Inflammatory macrophage treated with lipopolysaccharide for 4 hours (primary cell): Measurements from ENCODE around the gene FAM83G.
A peak's percentile ranks its signal among the peaks of the same experiment; 100 is the strongest.
"Not testable (repeated sequence)": the region's sequence is repeated elsewhere in the genome, so short reads cannot be mapped to it uniquely, and the experiment has no call there.

ENCODE experiments used
- DNase-seq: peaks from one replicate; pipeline ENCODE4 v3.0.0-alpha.2; 2020

FAM83G gene

DNA sequence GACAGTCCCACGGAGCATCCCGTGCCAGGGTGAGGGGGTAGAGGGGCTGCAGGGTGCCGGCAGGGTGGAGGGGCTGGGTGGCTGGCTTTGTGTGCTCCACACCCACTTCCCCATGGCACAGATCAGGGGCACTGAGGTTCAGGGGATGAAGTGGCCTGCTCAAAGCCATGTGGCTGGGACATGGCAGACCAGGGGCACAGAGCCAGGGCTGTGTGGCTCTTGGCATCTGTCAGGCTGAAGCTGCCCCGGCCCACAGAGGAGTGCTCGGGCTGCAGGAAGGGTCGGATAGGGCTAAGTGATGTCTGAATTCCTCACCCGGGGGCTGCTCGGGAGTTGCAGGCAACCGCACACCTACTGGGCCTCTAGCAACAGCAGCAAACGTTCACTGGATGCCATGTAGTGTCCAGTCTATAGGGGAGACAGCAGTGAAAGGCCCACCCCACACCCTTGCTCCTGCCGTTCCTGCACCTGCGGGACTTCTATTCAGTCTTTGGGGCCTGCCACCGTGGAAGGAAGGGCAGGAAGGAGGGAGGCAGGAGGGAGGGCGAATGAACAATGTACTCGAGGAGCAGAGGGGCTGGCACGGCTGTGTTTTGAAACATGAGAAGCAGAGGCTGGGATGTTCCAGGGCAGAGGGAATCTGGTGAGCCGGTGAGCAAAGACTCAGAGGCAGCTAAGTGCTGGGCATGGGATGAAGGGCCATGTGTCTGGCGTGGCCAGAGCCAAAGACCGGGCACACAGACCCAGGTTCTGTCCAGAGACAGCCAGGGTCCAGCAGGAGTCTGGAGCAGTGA is 37.5 kb downstream of the FAM83G start:
- no peak for DNase-seq

DNA sequence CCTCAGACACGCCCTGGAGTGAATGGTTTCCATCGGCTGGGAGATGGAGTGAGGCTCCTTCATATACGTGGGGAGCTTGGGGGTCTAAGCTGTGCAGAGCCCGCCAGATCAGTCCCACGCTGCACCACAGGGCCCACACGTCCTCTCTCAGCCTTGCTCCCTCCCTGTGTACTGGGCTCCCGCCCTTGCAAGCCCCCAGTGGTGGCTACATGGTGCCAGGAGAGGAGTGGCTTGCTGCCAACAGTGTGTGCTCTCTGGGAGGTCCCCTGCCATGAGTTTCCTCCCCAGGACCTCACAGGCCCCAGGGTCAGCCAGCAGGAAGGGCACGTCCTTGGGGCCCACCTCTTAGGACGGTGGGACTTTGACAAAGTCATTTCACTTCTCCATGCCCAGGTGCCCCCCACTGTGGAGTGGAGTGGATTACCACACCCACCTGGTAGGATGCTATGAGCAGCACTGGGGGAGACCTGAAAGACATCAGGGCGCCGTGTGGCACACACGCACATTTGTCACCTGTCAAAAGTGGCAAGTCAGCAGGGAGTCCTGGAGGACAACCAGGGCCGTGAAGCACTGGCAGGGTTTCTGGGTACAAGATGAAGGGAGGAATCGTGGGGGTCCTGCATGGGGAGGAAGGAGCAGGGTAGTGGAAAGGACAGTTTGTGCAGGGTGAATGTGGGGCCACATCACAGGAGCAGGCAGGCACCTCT is 38.9 kb downstream of the FAM83G start:
- DNase-seq = no peak

DNA sequence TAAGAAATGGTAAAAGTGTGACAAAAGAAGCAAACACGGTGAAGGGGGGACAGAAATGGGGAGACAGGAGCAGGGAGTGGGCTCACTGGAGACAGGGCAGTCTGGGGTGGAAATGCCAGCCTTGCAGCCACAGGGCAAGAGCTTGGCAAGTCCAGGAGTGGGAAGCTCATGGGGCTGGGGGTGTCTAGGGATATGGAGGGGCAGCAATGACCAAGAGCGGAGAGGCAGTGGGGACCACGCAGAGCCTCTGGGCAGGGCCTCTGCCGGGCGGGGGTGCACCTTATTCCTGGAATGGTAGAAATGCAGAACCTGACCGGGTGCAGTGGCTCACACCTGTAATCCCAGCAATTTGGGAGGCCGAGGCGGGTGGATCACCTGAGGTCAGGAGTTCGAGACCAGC is 40.0 kb downstream of the FAM83G start:
- no peak for DNase-seq

DNA sequence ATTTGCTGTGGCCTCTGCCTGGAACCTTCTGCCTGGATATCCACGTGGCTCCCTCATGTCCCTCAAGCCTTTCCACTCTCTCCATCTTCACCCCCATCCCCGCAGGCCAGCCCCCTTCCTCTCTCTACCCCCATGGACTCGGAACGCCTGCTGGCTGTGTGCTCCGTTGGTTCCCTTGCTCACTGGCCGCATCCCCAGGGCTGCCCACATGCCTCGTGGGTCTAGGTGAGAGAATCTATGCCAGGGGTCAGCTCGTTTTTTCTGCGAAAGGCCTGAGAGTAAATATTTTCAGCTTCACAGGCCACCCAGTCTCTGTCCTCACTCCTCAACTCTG is 40.6 kb downstream of the FAM83G start:
- no peak for DNase-seq

DNA sequence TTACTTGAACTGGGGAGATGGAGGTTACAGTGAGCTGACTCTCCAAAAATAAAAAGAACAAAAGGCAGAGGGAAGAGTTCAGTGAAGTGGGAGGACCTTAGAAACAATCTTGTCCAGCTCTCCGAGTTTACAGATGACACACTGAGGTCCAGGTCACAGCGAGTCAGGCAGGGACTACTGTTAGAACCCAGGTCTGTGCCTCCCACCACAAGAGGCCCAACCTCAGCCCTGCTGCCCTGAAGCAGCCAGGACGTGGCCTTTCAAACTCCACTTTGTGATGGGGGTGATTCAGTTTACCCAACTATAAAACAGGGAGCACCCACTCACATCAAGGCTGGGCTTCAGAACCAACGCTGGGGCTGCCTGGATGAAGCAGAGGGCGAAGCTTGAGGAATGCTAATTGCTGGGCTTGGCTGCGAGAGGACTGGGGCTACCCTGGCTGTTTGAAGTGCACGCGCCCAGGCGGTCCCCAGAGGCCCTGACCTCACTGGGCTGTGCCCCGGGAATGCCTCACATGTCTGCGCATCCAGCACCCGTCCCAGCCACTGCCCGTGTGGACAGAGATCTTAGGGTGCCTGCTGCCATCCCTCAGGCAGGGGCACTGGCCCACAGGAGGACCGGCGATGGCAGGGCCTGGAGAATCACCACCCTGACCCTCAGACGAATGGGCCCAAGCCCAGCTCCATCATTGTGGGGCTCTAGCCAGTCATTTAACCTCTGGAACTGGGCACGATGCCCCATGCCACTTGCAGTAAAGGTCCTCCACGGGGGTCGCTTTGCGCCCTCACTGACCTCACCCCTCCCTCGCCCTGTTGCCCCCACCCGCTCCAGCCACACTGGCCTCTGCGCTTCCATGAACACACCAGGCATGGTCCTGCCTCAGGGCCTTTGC is 41.2 kb downstream of the FAM83G start:
- DNase-seq = no peak

GRCh38 chr17:18962494-18962815 is 42.1 kb downstream of the FAM83G start:
- no peak for DNase-seq

DNA sequence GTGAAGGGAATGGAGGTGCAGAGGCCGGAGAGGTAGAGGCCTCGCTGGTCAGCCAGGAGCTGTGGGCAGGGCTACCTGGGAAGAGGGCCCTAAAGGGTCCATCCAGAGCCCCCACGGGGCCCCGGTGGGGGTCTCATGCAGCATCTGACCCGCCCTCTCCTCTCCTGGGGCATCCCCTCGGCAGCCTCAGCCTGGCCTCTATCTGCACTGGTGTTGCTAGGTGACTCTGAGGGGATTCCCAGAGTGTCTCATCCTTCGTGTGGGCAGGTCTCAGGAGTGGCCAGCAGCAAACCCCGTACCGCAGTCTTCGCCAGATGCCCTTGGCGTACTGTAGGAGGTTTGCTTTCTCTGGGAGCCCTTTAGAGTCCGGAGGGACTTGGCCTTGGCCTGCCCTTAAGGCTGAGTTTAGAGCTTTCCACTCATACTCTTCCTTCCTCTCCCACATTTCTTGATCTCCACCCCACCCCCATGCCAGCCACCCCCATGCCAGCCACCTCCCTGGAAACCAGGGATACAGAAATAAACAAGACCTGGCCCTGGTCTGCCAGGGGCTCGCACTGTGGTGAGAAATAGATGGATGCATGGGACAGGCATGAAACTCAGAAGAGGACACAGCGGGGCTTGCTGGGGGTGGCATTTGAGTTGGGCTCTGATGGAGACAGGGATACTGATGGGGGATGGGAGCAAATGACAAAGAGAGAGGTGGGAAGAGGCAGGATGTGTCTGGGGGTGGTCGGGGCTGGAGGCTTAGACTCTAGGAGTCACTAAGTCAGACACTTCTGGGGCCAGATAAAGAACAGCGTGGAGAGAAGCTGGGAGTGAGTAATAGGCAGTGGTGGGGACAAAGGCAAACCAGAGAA is 42.7 kb downstream of the FAM83G start:
- DNase-seq = no peak

DNA sequence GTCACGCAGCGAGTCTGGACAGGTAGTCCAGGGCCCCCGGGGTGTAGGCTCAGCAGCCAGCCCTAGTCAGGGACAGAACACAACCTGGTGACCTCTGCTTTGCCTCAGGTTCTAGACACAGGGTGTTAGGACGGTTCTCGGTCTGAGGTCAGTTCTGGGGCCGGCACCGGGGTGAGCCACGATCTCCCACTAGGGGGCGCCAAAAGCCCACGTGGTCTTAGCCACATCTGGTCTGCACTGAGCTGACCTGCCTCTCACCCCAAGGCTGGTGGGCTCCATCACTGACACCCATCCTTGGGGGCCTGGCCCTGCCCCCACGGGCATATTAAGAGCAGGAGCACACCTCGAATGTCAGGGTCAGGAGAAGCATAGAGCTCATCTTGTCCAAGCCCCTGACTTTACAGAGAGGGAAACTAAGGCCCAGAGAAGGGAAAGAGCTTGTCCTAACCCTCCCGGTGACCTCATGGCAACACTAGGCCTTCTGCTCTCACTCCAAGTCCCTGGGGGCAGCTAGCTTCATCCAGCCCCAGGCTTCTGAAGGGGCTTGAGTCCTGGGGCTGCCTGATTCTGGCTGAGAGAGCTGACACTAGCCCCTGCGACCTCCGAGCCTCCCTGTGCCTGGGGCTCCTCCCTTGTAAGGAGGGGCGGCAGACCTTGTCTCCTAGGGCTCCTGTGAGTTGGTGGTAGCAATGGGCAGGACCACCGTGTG is 43.6 kb downstream of the FAM83G start:
- peak; percentile 68 for DNase-seq

DNA sequence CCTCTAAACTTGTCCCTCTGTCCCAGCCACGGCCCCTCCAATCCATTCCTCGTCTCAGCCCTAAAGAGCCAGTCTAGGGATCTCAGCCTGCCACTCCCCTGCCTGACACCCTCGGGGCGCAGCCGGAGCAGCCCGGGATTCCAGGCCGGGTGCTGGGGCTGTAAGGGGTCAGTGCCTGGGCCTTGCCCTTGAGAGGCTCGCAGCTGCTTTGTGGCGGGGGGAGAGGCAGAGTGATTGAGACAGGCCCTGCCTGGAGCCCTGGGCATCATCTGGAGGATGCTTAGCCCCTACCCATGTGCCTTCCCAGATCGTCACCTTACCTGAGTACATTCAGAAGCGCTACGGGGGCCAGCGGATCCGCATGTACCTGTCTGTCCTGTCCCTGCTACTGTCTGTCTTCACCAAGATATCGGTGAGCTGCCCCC is 44.3 kb downstream of the FAM83G start:
- DNase-seq = no peak

DNA sequence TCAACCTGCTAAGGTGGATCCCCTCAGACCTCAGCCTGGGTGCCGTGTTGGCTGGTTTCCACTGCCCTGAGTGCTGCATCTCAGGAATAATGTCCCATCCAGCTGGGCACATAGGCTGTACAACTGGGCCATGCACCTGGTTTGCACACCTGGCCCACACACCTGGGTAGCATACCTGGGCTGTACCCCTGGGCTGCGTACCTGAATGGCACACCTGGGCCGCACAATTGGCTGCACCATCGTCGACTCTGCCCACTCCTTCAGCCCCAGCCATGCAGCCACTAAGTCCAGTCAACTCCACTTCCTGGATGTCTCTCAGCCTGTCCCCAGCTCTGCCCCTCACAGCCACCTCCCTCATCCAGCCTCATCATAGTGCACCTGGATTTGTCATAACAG is 44.7 kb downstream of the FAM83G start:
- no peak for DNase-seq

GRCh38 chr17:18959071-18959844 is 45.3 kb downstream of the FAM83G start:
- no peak for DNase-seq

- no peak for DNase-seq
Measured at GRCh38 chr17:18958611-18959010, 46.0 kb downstream of the FAM83G start.

GRCh38 chr17:18957831-18958230 is 46.7 kb downstream of the FAM83G start:
- DNase-seq = no peak

- DNase-seq = no peak
Measured at GRCh38 chr17:18956581-18956980, 48.0 kb downstream of the FAM83G start.

DNA sequence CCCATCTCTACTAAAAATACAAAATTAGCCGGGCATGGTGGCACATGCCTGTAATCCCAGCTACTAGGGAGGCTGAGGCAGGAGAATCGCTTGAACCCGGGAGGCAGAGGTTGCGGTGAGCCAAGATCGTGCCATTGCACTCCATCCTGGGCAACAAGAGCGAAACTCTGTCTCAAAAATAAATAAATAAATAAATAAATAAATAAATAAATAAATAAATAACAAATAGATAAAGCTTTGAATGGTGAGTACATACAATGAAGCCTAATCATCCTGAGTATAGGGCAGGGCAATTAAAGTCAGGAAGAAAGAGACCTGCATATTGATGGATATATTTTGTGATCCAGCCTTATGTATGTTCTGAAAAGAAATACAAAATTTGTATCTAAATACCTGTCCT is 48.5 kb downstream of the FAM83G start:
- not testable (repeated sequence) for DNase-seq

- DNase-seq = no peak
Measured at GRCh38 chr17:18955009-18955408, 49.6 kb downstream of the FAM83G start.

- no peak for DNase-seq
Measured at GRCh38 chr17:18954321-18954720, 50.2 kb downstream of the FAM83G start.

- DNase-seq = no peak
Measured at GRCh38 chr17:18953231-18953728, 51.3 kb downstream of the FAM83G start.

- no peak for DNase-seq
Measured at GRCh38 chr17:18951941-18952842, 52.4 kb downstream of the FAM83G start, which contains the start of gene SLC5A10. SLC5A10 (plus strand) TSS chr17:18952165; CDS start chr17:18952206, 41 bp downstream.
